Measurements from ENCODE around the gene FSTL4. TPM values are rescaled to one million over a fixed set of nuclear protein-coding genes. Genes with fewer than 3 reads are reported as not detected.

The FSTL4 gene
- polyA plus RNA-seq, 1 of the 3 experiments (the other 2 are of a cell fraction): not detected

DNA sequence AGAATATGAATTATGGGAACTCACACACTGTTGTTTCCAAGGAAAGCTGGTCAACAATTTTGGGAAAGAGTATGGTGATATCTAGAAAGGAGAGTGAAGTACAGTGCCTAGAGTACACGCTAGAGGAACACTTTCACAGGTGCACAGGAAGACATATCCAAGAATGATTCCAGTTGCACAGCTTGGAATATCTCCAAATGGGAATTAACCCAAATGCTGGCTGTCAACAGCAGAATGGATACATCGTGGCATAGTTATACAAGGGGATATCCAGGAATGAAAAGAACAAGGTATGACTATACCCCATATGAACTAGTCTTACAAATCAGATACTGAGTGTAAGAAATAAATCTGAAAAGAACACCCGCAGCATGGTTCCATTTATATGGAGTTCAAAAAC, 231.3 kb downstream of the FSTL4 start:
- no peak overlapping the region for H3K4me2 ChIP-seq
- no peaks in the 10 kb centered on the region for H3K9me2 ChIP-seq
- ChIA-PET CTCF (no interaction called here), POLR2A (no interaction called here)
- no peaks in the 10 kb centered on the region for H3K79me2 ChIP-seq (ENCODE audit: insufficient read depth)
- H3F3A ChIP-seq (replicated peaks; ENCODE audit: insufficient read depth): no peaks in the 10 kb centered on the region
- DNase-seq: no peak
- H3K4me1 ChIP-seq (ENCODE audit: control insufficient read depth in 1 of 2, insufficient read depth in 2 of 2, low read depth in 1 of 2, low read length in 1 of 2): no peaks in the 10 kb centered on the region
- no peak overlapping the region for H2AFZ ChIP-seq (ENCODE audit: low read depth)
- H3K27me3 ChIP-seq (ENCODE audit: insufficient read depth): no peaks in the 10 kb centered on the region; the same call in 1 of the 2 replicates
- TF ChIP-seq POLR2AphosphoS5 (IDR thresholded peaks at IDR 0.05; ENCODE audit: low read depth, low read length): no peak
- no peak for TF ChIP-seq FOXM1 (IDR thresholded peaks at IDR 0.05; ENCODE audit: low read depth)
- TF ChIP-seq RFX5 (IDR thresholded peaks at IDR 0.05; ENCODE audit: low read length): no peak
- TF ChIP-seq FOSL2 (IDR thresholded peaks at IDR 0.05; ENCODE audit: borderline replicate concordance, low read depth): no peak
- TF ChIP-seq, protein P1, sequence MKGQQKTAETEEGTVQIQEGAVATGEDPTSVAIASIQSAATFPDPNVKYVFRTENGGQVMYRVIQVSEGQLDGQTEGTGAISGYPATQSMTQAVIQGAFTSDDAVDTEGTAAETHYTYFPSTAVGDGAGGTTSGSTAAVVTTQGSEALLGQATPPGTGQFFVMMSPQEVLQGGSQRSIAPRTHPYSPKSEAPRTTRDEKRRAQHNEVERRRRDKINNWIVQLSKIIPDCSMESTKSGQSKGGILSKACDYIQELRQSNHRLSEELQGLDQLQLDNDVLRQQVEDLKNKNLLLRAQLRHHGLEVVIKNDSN (IDR thresholded peaks at IDR 0.05; ENCODE audit: borderline replicate concordance, low read depth): no peak
- TF ChIP-seq TCF12 (IDR thresholded peaks at IDR 0.05): no peak
- TF ChIP-seq CHD2 (IDR thresholded peaks at IDR 0.05; ENCODE audit: low read length, partially characterized antibody): no peak
- TF ChIP-seq, protein P2, sequence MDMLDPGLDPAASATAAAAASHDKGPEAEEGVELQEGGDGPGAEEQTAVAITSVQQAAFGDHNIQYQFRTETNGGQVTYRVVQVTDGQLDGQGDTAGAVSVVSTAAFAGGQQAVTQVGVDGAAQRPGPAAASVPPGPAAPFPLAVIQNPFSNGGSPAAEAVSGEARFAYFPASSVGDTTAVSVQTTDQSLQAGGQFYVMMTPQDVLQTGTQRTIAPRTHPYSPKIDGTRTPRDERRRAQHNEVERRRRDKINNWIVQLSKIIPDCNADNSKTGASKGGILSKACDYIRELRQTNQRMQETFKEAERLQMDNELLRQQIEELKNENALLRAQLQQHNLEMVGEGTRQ (IDR thresholded peaks at IDR 0.05; ENCODE audit: borderline replicate concordance, low read depth, low read length): no peak
- no peak for TF ChIP-seq ELF1 (IDR thresholded peaks at IDR 0.05)
- TF ChIP-seq SMC3 (IDR thresholded peaks at IDR 0.05; ENCODE audit: low read depth, low read length): no peak
- no peak for TF ChIP-seq RAD21 (IDR thresholded peaks at IDR 0.05; ENCODE audit: low read length)
- no peak for TF ChIP-seq NFIC (IDR thresholded peaks at IDR 0.05; ENCODE audit: borderline replicate concordance)
- TF ChIP-seq, protein P3, sequence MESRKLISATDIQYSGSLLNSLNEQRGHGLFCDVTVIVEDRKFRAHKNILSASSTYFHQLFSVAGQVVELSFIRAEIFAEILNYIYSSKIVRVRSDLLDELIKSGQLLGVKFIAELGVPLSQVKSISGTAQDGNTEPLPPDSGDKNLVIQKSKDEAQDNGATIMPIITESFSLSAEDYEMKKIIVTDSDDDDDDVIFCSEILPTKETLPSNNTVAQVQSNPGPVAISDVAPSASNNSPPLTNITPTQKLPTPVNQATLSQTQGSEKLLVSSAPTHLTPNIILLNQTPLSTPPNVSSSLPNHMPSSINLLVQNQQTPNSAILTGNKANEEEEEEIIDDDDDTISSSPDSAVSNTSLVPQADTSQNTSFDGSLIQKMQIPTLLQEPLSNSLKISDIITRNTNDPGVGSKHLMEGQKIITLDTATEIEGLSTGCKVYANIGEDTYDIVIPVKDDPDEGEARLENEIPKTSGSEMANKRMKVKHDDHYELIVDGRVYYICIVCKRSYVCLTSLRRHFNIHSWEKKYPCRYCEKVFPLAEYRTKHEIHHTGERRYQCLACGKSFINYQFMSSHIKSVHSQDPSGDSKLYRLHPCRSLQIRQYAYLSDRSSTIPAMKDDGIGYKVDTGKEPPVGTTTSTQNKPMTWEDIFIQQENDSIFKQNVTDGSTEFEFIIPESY (IDR thresholded peaks at IDR 0.05; ENCODE audit: borderline replicate concordance, low read depth): no peak
- no peak for TF ChIP-seq FOXJ3 (CRISPR knock-in tag; IDR thresholded peaks at IDR 0.05)
- no peak for TF ChIP-seq TAF1 (IDR thresholded peaks at IDR 0.05; ENCODE audit: borderline replicate concordance, low read depth, low read length)
- no peak overlapping the region for H3K4me3 ChIP-seq (ENCODE audit: low read depth in 2 of 2, low read length in 1 of 2)
- no peaks in the 10 kb centered on the region for H3K36me3 ChIP-seq (replicated peaks in 1 of 2; ENCODE audit: control insufficient read depth in 1 of 2, insufficient read depth in 2 of 2, low read length in 1 of 2)
- H4K20me1 ChIP-seq (ENCODE audit: insufficient read depth): no peaks in the 10 kb centered on the region
- peaks cover 18% of the 10 kb centered on the region; the same call in 1 of the 2 replicates for H3K9me3 ChIP-seq
- no peak overlapping the region for H3K9ac ChIP-seq
- WGBS (ENCODE audit: low lambda C conversion rate): 63% methylated on average over 3 of the region's 3 CpGs
- no peak overlapping the region for H3K27ac ChIP-seq (ENCODE audit: low read depth in 2 of 2, low read length in 1 of 2)

DNA sequence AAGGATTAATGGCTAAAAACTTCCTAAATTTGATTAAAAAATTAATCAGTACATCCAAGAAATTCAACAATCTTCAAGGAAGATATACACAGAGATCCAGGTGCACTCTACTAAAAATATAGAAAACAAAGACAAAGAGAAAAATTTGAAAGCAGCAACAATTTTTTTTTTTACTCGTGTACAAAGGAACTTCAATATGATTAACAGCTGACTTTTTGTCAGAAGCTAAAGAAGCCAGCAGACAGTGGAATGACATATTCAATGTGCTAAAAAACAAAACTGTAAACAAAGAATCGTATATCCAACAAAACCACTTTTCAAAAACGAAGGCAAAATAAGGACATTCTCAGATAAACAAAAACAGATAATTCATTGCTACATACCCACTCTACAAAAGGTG, 234.6 kb downstream of the FSTL4 start:
- no peaks in the 10 kb centered on the region for H4K20me1 ChIP-seq (ENCODE audit: insufficient read depth)
- H3K79me2 ChIP-seq (ENCODE audit: insufficient read depth): no peaks in the 10 kb centered on the region
- H3K27ac ChIP-seq (ENCODE audit: low read depth in 2 of 2, low read length in 1 of 2): no peak overlapping the region
- no peak overlapping the region for H3K9ac ChIP-seq
- no peak overlapping the region for H3K4me3 ChIP-seq (ENCODE audit: low read depth in 2 of 2, low read length in 1 of 2)
- H2AFZ ChIP-seq (ENCODE audit: low read depth): no peak overlapping the region
- H3K9me2 ChIP-seq: no peaks in the 10 kb centered on the region
- no peaks in the 10 kb centered on the region for H3K27me3 ChIP-seq (ENCODE audit: insufficient read depth)
- no peak overlapping the region for H3K4me2 ChIP-seq
- H3K9me3 ChIP-seq: peaks cover 18% of the 10 kb centered on the region; the same call in 1 of the 2 replicates
- H3F3A ChIP-seq (replicated peaks; ENCODE audit: insufficient read depth): no peaks in the 10 kb centered on the region
- DNase-seq: no peak
- POLR2A ChIA-PET: no interaction called here
- no peaks in the 10 kb centered on the region for H3K36me3 ChIP-seq (replicated peaks in 1 of 2; ENCODE audit: control insufficient read depth in 1 of 2, insufficient read depth in 2 of 2, low read length in 1 of 2)
- TF ChIP-seq EP300 (IDR thresholded peaks at IDR 0.05; ENCODE audit: borderline replicate concordance in 1 of 2, low read depth in 1 of 2, low read length in 1 of 2) (no peak), FOXM1 (IDR thresholded peaks at IDR 0.05; ENCODE audit: low read depth) (no peak), JUND (IDR thresholded peaks at IDR 0.05) (no peak), FOXJ3 (CRISPR knock-in tag; IDR thresholded peaks at IDR 0.05) (no peak), ELF1 (IDR thresholded peaks at IDR 0.05) (no peak), EZH2phosphoT487 (IDR thresholded peaks at IDR 0.05; ENCODE audit: borderline replicate concordance, low read depth) (no peak)
- TF ChIP-seq, protein P4, sequence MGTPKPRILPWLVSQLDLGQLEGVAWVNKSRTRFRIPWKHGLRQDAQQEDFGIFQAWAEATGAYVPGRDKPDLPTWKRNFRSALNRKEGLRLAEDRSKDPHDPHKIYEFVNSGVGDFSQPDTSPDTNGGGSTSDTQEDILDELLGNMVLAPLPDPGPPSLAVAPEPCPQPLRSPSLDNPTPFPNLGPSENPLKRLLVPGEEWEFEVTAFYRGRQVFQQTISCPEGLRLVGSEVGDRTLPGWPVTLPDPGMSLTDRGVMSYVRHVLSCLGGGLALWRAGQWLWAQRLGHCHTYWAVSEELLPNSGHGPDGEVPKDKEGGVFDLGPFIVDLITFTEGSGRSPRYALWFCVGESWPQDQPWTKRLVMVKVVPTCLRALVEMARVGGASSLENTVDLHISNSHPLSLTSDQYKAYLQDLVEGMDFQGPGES (IDR thresholded peaks at IDR 0.05; ENCODE audit: low read depth, low read length): no peak
- TF ChIP-seq, protein P5, sequence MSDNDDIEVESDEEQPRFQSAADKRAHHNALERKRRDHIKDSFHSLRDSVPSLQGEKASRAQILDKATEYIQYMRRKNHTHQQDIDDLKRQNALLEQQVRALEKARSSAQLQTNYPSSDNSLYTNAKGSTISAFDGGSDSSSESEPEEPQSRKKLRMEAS (IDR thresholded peaks at IDR 0.05; ENCODE audit: low read depth): no peak
- TF ChIP-seq, protein P2 (IDR thresholded peaks at IDR 0.05; ENCODE audit: borderline replicate concordance, low read depth, low read length): no peak
- H3K4me1 ChIP-seq (ENCODE audit: control insufficient read depth in 1 of 2, insufficient read depth in 2 of 2, low read depth in 1 of 2, low read length in 1 of 2): no peaks in the 10 kb centered on the region
- 7% methylated on average over 3 of the region's 3 CpGs for WGBS (ENCODE audit: low lambda C conversion rate)
- CTCF ChIA-PET: interaction anchor here (0.7 to 1.8 kb wide), 3 partner anchors 46 to 602 kb away, joined by 3 to 5 read pairs (median 3); no protein-coding TSS in a partner anchor

Measured in SK-N-SH (cell line).